Erythroblast (primary cell): Measurements from ENCODE around the gene USPL1.

Experiments
- GATA1 ChIP-seq: IDR thresholded peaks from 2 replicates; pipeline ENCODE4 v1.6.1; 2011; ENCODE audit warnings: low read depth, mild to moderate bottlenecking, control low read depth, low read length, moderate library complexity
- POLR2A ChIP-seq: IDR thresholded peaks from 2 replicates; pipeline ENCODE4 v1.6.1; 2011; ENCODE audit warnings: mild to moderate bottlenecking, low read length

- TF ChIP-seq POLR2A, result no peak
- no peak for TF ChIP-seq GATA1
Measured at GRCh38 chr13:30608364-30608763, 9.4 kb upstream of the USPL1 start.
